Measurements from ENCODE around the gene FMNL3.
"Not testable (repeated sequence)": the region's sequence is repeated elsewhere in the genome, so short reads cannot be mapped to it uniquely, and the experiment has no call there.

The FMNL3 gene

GRCh38 chr12:49733219-49734017 lies 26.2 kb upstream of the FMNL3 start:
- DNase-seq (ENCODE audit: extremely low spot score) = no peak
- POLR2A ChIA-PET = interaction anchor here (1.3 kb wide), 1 partner anchor 8 kb away, joined by 6 read pairs; the partner anchor contains the start of gene TMBIM6
- CTCF ChIA-PET = interaction anchor here (0.5 to 1.1 kb wide), 2 partner anchors 8 to 22 kb away, joined by 3 to 4 read pairs; partner anchors contain the start of gene TMBIM6
- TF ChIP-seq LEF1 (IDR thresholded peaks at IDR 0.05; ENCODE audit: borderline replicate concordance) = no peak
- no peak for TF ChIP-seq ARNT (IDR thresholded peaks at IDR 0.05)
- TF ChIP-seq CTBP1 (IDR thresholded peaks at IDR 0.05; ENCODE audit: borderline replicate concordance) = no peak
- no peak for TF ChIP-seq NFRKB (IDR thresholded peaks at IDR 0.05)
- TF ChIP-seq SUZ12 (IDR thresholded peaks at IDR 0.05) = no peak
- no peak for TF ChIP-seq FOXA1 (IDR thresholded peaks at IDR 0.05)
- TF ChIP-seq L3MBTL2 (conservative IDR thresholded peaks at IDR 0.05) = no peak
- TF ChIP-seq TARDBP (IDR thresholded peaks at IDR 0.05) = no peak

- CTCF ChIA-PET = no interaction called here
- POLR2A ChIA-PET = no interaction called here
- TF ChIP-seq ZNF384 (IDR thresholded peaks at IDR 0.05) (no peak), PKNOX1 (IDR thresholded peaks at IDR 0.05) (no peak), HDGF (IDR thresholded peaks at IDR 0.05; ENCODE audit: borderline replicate concordance) (no peak), FOXK2 (IDR thresholded peaks at IDR 0.05) (no peak), BHLHE40 (IDR thresholded peaks at IDR 0.05; ENCODE audit: borderline replicate concordance) (no peak), FOXA1 (IDR thresholded peaks at IDR 0.05) (no peak), TARDBP (IDR thresholded peaks at IDR 0.05) (no peak), LEF1 (IDR thresholded peaks at IDR 0.05; ENCODE audit: borderline replicate concordance) (no peak), SP1 (IDR thresholded peaks at IDR 0.05) (no peak), FOXM1 (IDR thresholded peaks at IDR 0.05; ENCODE audit: borderline replicate concordance) (no peak), L3MBTL2 (conservative IDR thresholded peaks at IDR 0.05) (no peak), NFRKB (IDR thresholded peaks at IDR 0.05) (no peak), ARNT (IDR thresholded peaks at IDR 0.05) (no peak), ELF4 (IDR thresholded peaks at IDR 0.05) (no peak), CTBP1 (IDR thresholded peaks at IDR 0.05; ENCODE audit: borderline replicate concordance) (no peak), SUZ12 (IDR thresholded peaks at IDR 0.05) (no peak)
- no peak for DNase-seq (ENCODE audit: extremely low spot score)
Observed at GRCh38 chr12:49730568-49731101, 23.4 kb upstream of the FMNL3 start.

GRCh38 chr12:49730050-49730449 lies 22.8 kb upstream of the FMNL3 start:
- TF ChIP-seq ELF4 (IDR thresholded peaks at IDR 0.05) (no peak), NFRKB (IDR thresholded peaks at IDR 0.05) (no peak), L3MBTL2 (conservative IDR thresholded peaks at IDR 0.05) (no peak), TARDBP (IDR thresholded peaks at IDR 0.05) (no peak), FOXA1 (IDR thresholded peaks at IDR 0.05) (no peak)
- ChIA-PET CTCF (no interaction called here), POLR2A (no interaction called here)
- DNase-seq (ENCODE audit: extremely low spot score) = no peak

- ChIA-PET CTCF (no interaction called here), POLR2A (interaction anchor here (1.4 kb wide), 1 partner anchor 13 kb away, joined by 6 read pairs; the partner anchor contains the start of gene TMBIM6)
- no peak for TF ChIP-seq FOXM1 (IDR thresholded peaks at IDR 0.05; ENCODE audit: borderline replicate concordance)
- no peak for TF ChIP-seq ELF4 (IDR thresholded peaks at IDR 0.05)
- TF ChIP-seq LEF1 (IDR thresholded peaks at IDR 0.05; ENCODE audit: borderline replicate concordance) = no peak
- TF ChIP-seq HDGF (IDR thresholded peaks at IDR 0.05; ENCODE audit: borderline replicate concordance) = no peak
- no peak for TF ChIP-seq FOXA1 (IDR thresholded peaks at IDR 0.05)
- DNase-seq (ENCODE audit: extremely low spot score) = no peak
Observed at GRCh38 chr12:49728446-49728845, 21.2 kb upstream of the FMNL3 start.

GRCh38 chr12:49721355-49721754 lies 14.2 kb upstream of the FMNL3 start:
- POLR2A ChIA-PET = interaction anchor here (2.6 kb wide), 1 partner anchor 20 kb away, joined by 10 read pairs; the partner anchor contains the start of gene TMBIM6
- DNase-seq (ENCODE audit: extremely low spot score); CTCF ChIA-PET: not testable (repeated sequence)

GRCh38 chr12:49720214-49720613 lies 13.0 kb upstream of the FMNL3 start:
- DNase-seq (ENCODE audit: extremely low spot score) = no peak
- TF ChIP-seq PKNOX1 (IDR thresholded peaks at IDR 0.05) = no peak
- no peak for TF ChIP-seq CTBP1 (IDR thresholded peaks at IDR 0.05; ENCODE audit: borderline replicate concordance)
- no peak for TF ChIP-seq TARDBP (IDR thresholded peaks at IDR 0.05)
- TF ChIP-seq ELF4 (IDR thresholded peaks at IDR 0.05) = no peak
- TF ChIP-seq L3MBTL2 (conservative IDR thresholded peaks at IDR 0.05) = no peak
- no peak for TF ChIP-seq HDGF (IDR thresholded peaks at IDR 0.05; ENCODE audit: borderline replicate concordance)
- no peak for TF ChIP-seq ARNT (IDR thresholded peaks at IDR 0.05)
- no peak for TF ChIP-seq FOXA1 (IDR thresholded peaks at IDR 0.05)
- no peak for TF ChIP-seq SP1 (IDR thresholded peaks at IDR 0.05)
- no peak for TF ChIP-seq FOXK2 (IDR thresholded peaks at IDR 0.05)
- POLR2A ChIA-PET = interaction anchor here (0.6 to 2.6 kb wide), 2 partner anchors 21 to 120 kb away, joined by 3 to 10 read pairs; partner anchors contain the start of gene TMBIM6
- CTCF ChIA-PET = no interaction called here

GRCh38 chr12:49717800-49718199 lies 10.6 kb upstream of the FMNL3 start:
- DNase-seq (ENCODE audit: extremely low spot score) = not testable (repeated sequence)
- CTCF ChIA-PET = interaction anchor here (1.2 kb wide), 1 partner anchor 24 kb away, joined by 5 read pairs; the partner anchor contains the start of gene TMBIM6
- POLR2A ChIA-PET = interaction anchor here (2.4 kb wide), 1 partner anchor 24 kb away, joined by 17 read pairs; the partner anchor contains the start of gene TMBIM6
